Right forelimb (tissue), 1 donor: ENCODE data around the gene DXO.
"Not testable (repeated sequence)": the region's sequence is repeated elsewhere in the genome, so short reads cannot be mapped to it uniquely, and the experiment has no call there.

Experiments
- DNase-seq: peaks from one replicate; pipeline ENCODE4 v3.0.0-alpha.2; 2018

The DXO gene

GRCh38 chr6:31971993-31972708 is at the start of gene DXO:
TSS of gene DXO (minus strand) at chr6:31972138. CDS start at chr6:31971675, 463 bp downstream.
- DNase-seq = peak; percentile 99

- not testable (repeated sequence) for DNase-seq
Measured at GRCh38 chr6:32014547-32014946, 42.6 kb upstream of the DXO start, which contains the start of gene C4B. TSS of gene C4B (plus strand) at chr6:32014795. CDS start at chr6:32014846, 51 bp downstream.

- not testable (repeated sequence) for DNase-seq
Measured at GRCh38 chr6:32013738-32014137, 41.8 kb upstream of the DXO start.

GRCh38 chr6:32012941-32013617 is 41.1 kb upstream of the DXO start:
- not testable (repeated sequence) for DNase-seq

GRCh38 chr6:32010856-32011530 is 39.1 kb upstream of the DXO start:
- not testable (repeated sequence) for DNase-seq

- DNase-seq = not testable (repeated sequence)
Measured at GRCh38 chr6:32009537-32009936, 37.6 kb upstream of the DXO start.

GRCh38 chr6:32008616-32009015 is 36.7 kb upstream of the DXO start:
- not testable (repeated sequence) for DNase-seq

GRCh38 chr6:32008037-32008436 is 36.1 kb upstream of the DXO start:
- DNase-seq = not testable (repeated sequence)

- DNase-seq = not testable (repeated sequence)
Measured at GRCh38 chr6:32007086-32007485, 35.1 kb upstream of the DXO start.

GRCh38 chr6:32005991-32006529 is 34.1 kb upstream of the DXO start:
- not testable (repeated sequence) for DNase-seq

GRCh38 chr6:32005538-32005880 is 33.6 kb upstream of the DXO start:
- not testable (repeated sequence) for DNase-seq

GRCh38 chr6:32004864-32005537 is 33.1 kb upstream of the DXO start:
- DNase-seq = not testable (repeated sequence)

GRCh38 chr6:32004393-32004792 is 32.5 kb upstream of the DXO start:
- DNase-seq = not testable (repeated sequence)

- not testable (repeated sequence) for DNase-seq
Measured at GRCh38 chr6:32003301-32003700, 31.4 kb upstream of the DXO start.

- not testable (repeated sequence) for DNase-seq
Measured at GRCh38 chr6:32002546-32003268, 30.8 kb upstream of the DXO start.

GRCh38 chr6:31996385-31996784 is 24.4 kb upstream of the DXO start:
- not testable (repeated sequence) for DNase-seq

GRCh38 chr6:31994421-31994820 is 22.5 kb upstream of the DXO start:
- DNase-seq = not testable (repeated sequence)

GRCh38 chr6:31989363-31989762 is 17.4 kb upstream of the DXO start:
- DNase-seq = not testable (repeated sequence)

GRCh38 chr6:31981744-31982143 is 9.8 kb upstream of the DXO start, which contains the start of gene C4A:
TSS of gene C4A (plus strand) at chr6:31982057. CDS start at chr6:31982108, 51 bp downstream.
- not testable (repeated sequence) for DNase-seq

GRCh38 chr6:31980998-31981397 is 9.1 kb upstream of the DXO start:
- DNase-seq = not testable (repeated sequence)

- DNase-seq = not testable (repeated sequence)
Measured at GRCh38 chr6:31980195-31980876, 8.4 kb upstream of the DXO start.
